Bronchial epithelial cell (primary cell): Measurements from ENCODE around the gene OFD1. TPM values are rescaled to one million over a fixed set of nuclear protein-coding genes. Genes with fewer than 3 reads are reported as not detected.

ENCODE experiments used
- DNase-seq: peaks from one replicate; pipeline ENCODE4 v3.0.0-alpha.2; 2010; ENCODE audit warnings: low read depth
- FAIRE-seq: peaks from 2 replicates; lab custom pipeline; 2011; peaks lifted over from hg19 to GRCh38; lab: Jason Lieb, UNC
- H3K27me3 ChIP-seq: 2 replicates; pipeline ENCODE4 v1.5.1; 2011; ENCODE audit warnings: low read length; ENCODE audit not compliant: control insufficient read depth, insufficient read depth
- H3K36me3 ChIP-seq: 2 replicates; pipeline ENCODE4 v1.5.1; 2011; ENCODE audit warnings: low read length; ENCODE audit not compliant: control insufficient read depth, insufficient read depth
- H3K4me3 ChIP-seq: 2 replicates; pipeline ENCODE4 v1.5.1; 2011; ENCODE audit warnings: mild to moderate bottlenecking, low read depth, low read length, control low read depth
- CTCF ChIP-seq: IDR thresholded peaks from 2 replicates; pipeline ENCODE4 v1.5.1; 2011; ENCODE audit warnings: mild to moderate bottlenecking, moderate library complexity, low read length, control low read depth, inconsistent platforms; ENCODE audit not compliant: insufficient read depth, severe bottlenecking
- total RNA-seq: library from RNA; depleted of rRNA; stranded (reverse); fragments of >200 nt; gene quantifications from 2 replicates; pipeline ENCODE4 v1.2.1, GENCODE V29; 2014

OFD1 gene
- total RNA-seq, 1 donor from 2014 or later, result 13.4 TPM

GRCh38 chrX:13764281-13764680 lies 29.7 kb downstream of the OFD1 start:
- no peak for TF ChIP-seq CTCF
- no peak overlapping the region for H3K4me3 ChIP-seq
- no peak for FAIRE-seq
- peaks cover 5% of the 10 kb centered on the region for H3K36me3 ChIP-seq
- H3K27me3 ChIP-seq, result no peaks in the 10 kb centered on the region
- DNase-seq, result no peak

DNA sequence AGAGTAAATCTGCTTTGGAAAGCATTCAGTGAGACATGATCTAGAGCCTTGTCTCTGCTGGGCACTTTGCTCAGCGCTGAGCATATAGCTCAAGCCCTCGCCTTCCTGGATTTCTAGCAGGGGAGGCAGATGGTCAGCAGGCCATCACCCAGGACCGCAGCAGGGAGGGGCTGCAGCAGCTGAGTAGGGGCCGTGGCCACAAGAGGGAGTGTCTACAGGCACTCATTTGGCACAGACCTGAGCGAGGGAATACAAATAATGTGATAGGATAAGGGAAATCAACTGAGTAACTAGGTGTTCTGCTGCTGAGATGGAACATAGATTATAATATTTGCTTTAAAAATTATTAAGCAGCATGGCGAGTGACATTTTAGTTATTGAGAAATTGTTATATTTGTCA lies 30.2 kb downstream of the OFD1 start:
- Histone ChIP-seq H3K4me3 (no peak overlapping the region), H3K27me3 (no peaks in the 10 kb centered on the region), H3K36me3 (peaks cover 4% of the 10 kb centered on the region)
- FAIRE-seq, result no peak
- no peak for DNase-seq
- no peak for TF ChIP-seq CTCF

DNA sequence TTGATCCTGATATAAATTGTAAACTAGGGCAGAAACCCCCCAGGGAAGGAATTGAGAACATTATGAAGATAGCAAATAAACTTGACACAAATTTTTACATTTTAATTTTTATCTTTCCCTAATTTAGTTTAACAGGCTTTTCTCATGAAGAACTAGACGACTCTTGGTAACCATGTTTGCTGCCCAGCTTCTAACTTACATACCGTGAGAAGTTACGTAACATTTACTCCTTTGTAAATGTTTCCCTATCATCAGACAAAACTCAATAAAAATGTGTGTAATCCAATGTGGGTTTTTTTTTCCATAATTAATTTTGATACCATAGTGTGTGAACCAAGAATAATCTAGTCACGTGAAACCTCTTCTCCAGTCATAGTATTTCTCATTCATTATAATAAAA lies 34.4 kb downstream of the OFD1 start:
- DNase-seq, result no peak
- TF ChIP-seq CTCF, result no peak
- no peaks in the 10 kb centered on the region for H3K36me3 ChIP-seq
- no peak for FAIRE-seq
- no peak overlapping the region for H3K4me3 ChIP-seq
- no peaks in the 10 kb centered on the region for H3K27me3 ChIP-seq

- DNase-seq (no peak), FAIRE-seq (no peak)
- Histone ChIP-seq H3K27me3 (no peaks in the 10 kb centered on the region), H3K4me3 (no peak overlapping the region), H3K36me3 (no peaks in the 10 kb centered on the region)
- no peak for TF ChIP-seq CTCF
Measured at GRCh38 chrX:13770013-13770535, 35.5 kb downstream of the OFD1 start.

GRCh38 chrX:13774696-13775095 lies 40.1 kb downstream of the OFD1 start:
- TF ChIP-seq CTCF, result no peak
- FAIRE-seq (no peak), DNase-seq (no peak)
- no peaks in the 10 kb centered on the region for H3K27me3 ChIP-seq
- no peaks in the 10 kb centered on the region for H3K36me3 ChIP-seq
- H3K4me3 ChIP-seq, result no peak overlapping the region

DNA sequence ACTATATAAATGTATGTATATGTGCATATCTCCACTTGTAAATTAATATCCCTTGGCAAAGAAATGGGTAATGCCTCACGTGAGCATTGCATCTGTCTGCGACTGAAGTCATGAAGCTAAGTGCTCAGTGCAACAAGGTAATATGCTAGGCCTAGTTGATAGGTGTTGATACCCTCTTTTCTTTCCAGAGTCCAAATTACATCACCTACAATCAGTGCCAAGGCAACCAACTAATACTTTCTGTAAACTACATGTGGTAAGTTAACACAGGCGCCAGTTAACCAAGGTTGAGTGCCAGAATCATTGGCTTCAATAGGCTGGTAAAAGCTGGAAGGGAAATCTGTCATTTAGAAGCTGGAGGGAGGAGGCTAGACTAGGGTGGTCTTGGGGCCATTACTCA lies 41.3 kb downstream of the OFD1 start:
- no peaks in the 10 kb centered on the region for H3K36me3 ChIP-seq
- no peak for FAIRE-seq
- TF ChIP-seq CTCF, result no peak

More for the DNA sequence above, 41.3 kb downstream of the OFD1 start:
- Histone ChIP-seq H3K27me3 (no peaks in the 10 kb centered on the region), H3K4me3 (no peak overlapping the region)
- DNase-seq, result no peak
